Fibroblast of lung (primary cell): ENCODE data around the gene ARAP2.

Experiments used
- CTCF ChIP-seq, 2 donors: IDR thresholded peaks in 1 of 2; conservative IDR thresholded peaks in 1 of 2; 1 replicate in 1 of 2; 2 replicates in 1 of 2; pipeline ENCODE4 v1.5.1; 2011 to 2012; ENCODE audit warnings: low read length in 2 of 2, control low read depth in 1 of 2, inconsistent platforms in 1 of 2, low read depth in 1 of 2, mild to moderate bottlenecking in 1 of 2
- EZH2 ChIP-seq: IDR thresholded peaks from 2 replicates; pipeline ENCODE4 v1.5.1; 2012; ENCODE audit warnings: low read length, control low read depth, mild to moderate bottlenecking; ENCODE audit errors: missing control alignments

GRCh38 chr4:36029951-36030350, 214.4 kb downstream of the ARAP2 start:
- no peak for TF ChIP-seq CTCF (conservative IDR thresholded peaks at IDR 0.05 in 1 of 2, IDR thresholded peaks at IDR 0.05 in 1 of 2; ENCODE audit: low read depth in 1 of 2, low read length in 2 of 2)
- TF ChIP-seq EZH2: no peak
